Activated gamma-delta T cell treated with Interleukin-2 at 50 U/mL for 16 hours (primary cell): ENCODE data around the gene SERPINB6.
"Not testable (repeated sequence)": the region's sequence is repeated elsewhere in the genome, so short reads cannot be mapped to it uniquely, and the experiment has no call there.

Source experiments
- DNase-seq: peaks from one replicate; pipeline ENCODE4 v3.0.0-alpha.2; 2020

SERPINB6 gene

GRCh38 chr6:2953098-2953497 is 18.3 kb downstream of the SERPINB6 start:
- no peak for DNase-seq

GRCh38 chr6:2952557-2953095 is 18.7 kb downstream of the SERPINB6 start:
- DNase-seq = peak; percentile 35

- DNase-seq = no peak
Observed at GRCh38 chr6:2951728-2952127, 19.6 kb downstream of the SERPINB6 start.

GRCh38 chr6:2950713-2951112 is 20.7 kb downstream of the SERPINB6 start:
- DNase-seq = no peak

- DNase-seq = no peak
Observed at GRCh38 chr6:2949536-2950083, 21.8 kb downstream of the SERPINB6 start.

GRCh38 chr6:2949121-2949520 is 22.2 kb downstream of the SERPINB6 start:
- no peak for DNase-seq

GRCh38 chr6:2948228-2949025 is 22.9 kb downstream of the SERPINB6 start:
- no peak for DNase-seq

- DNase-seq = no peak
Observed at GRCh38 chr6:2947445-2947844, 23.9 kb downstream of the SERPINB6 start.

GRCh38 chr6:2945153-2945452 is 26.3 kb downstream of the SERPINB6 start:
- DNase-seq = no peak

- no peak for DNase-seq
Observed at GRCh38 chr6:2944405-2945152, 26.8 kb downstream of the SERPINB6 start.

GRCh38 chr6:2943564-2943955 is 27.8 kb downstream of the SERPINB6 start:
- no peak for DNase-seq

- no peak for DNase-seq
Observed at GRCh38 chr6:2942914-2943563, 28.3 kb downstream of the SERPINB6 start.

GRCh38 chr6:2942116-2942515 is 29.3 kb downstream of the SERPINB6 start:
- not testable (repeated sequence) for DNase-seq

- no peak for DNase-seq
Observed at GRCh38 chr6:2940851-2941250, 30.5 kb downstream of the SERPINB6 start.

GRCh38 chr6:2940010-2940850 is 31.1 kb downstream of the SERPINB6 start:
- peak; percentile 58 for DNase-seq

- DNase-seq = no peak
Observed at GRCh38 chr6:2939315-2940009, 31.9 kb downstream of the SERPINB6 start.

GRCh38 chr6:2938632-2939083 is 32.7 kb downstream of the SERPINB6 start:
- no peak for DNase-seq

GRCh38 chr6:2938004-2938631 is 33.2 kb downstream of the SERPINB6 start:
- DNase-seq = no peak

- no peak for DNase-seq
Observed at GRCh38 chr6:2937627-2938003, 33.8 kb downstream of the SERPINB6 start.

- no peak for DNase-seq
Observed at GRCh38 chr6:2935566-2936291, 35.6 kb downstream of the SERPINB6 start.

- DNase-seq = no peak
Observed at GRCh38 chr6:2934057-2934456, 37.3 kb downstream of the SERPINB6 start.
